ENCODE results near the gene TMEM132D.

DNA sequence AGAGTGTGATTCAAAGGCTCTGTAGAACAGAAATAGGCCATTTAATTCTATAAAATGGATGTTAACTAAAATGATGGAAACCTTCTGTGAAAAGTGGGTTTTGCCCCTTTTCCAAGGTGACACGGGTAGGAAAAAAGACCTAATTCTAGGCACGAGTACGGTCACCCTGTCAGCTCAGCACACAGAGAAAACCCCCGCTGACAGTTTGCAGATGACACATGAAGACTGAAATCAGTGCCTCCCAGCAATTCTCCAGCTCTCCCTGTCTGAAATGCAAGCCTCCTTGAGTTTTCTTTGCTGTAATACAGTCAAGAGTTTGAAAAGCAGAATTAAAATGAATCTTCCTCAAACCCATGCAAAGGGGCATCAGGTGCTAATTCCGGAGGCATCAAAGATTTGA is 230.0 kb downstream of the TMEM132D start:
- no peak for TF ChIP-seq TAF1 (IDR thresholded peaks at IDR 0.05; ENCODE audit: borderline replicate concordance, low read depth, low read length)
- TF ChIP-seq POLR2AphosphoS5 (IDR thresholded peaks at IDR 0.05; ENCODE audit: low read depth, low read length): no peak
- no peak for TF ChIP-seq POLR2A (IDR thresholded peaks at IDR 0.05; ENCODE audit: low read depth, low read length)

Measured in GM12892 (cell line).